Calu3 (cell line): ENCODE results near the gene ZSCAN29. TPM values are rescaled to one million over a fixed set of nuclear protein-coding genes. Genes with fewer than 3 reads are reported as not detected.

Experiments
- Bru-seq: library from RNA; stranded (reverse); fragments of 400-500 nt; gene quantifications from one replicate; lab custom pipeline; 2021; lab: Mats Ljungman, UMichigan
- BruChase-seq, 2 experiments: library from RNA; stranded (reverse); fragments of 400-500 nt; gene quantifications; one replicate each; lab custom pipeline; 2021; lab: Mats Ljungman, UMichigan
- BruUV-seq: library from RNA; stranded (reverse); fragments of 400-500 nt; replicated peaks from 2 replicates; lab custom pipeline; 2021; lab: Mats Ljungman, UMichigan
- CTCF ChIA-PET: fragments of 300-600 bp; sonication (Branson Sonifier 250); formaldehyde crosslinking; loops from one replicate; lab custom pipeline; 2022; ENCODE audit warnings: antibody characterized with exemption; lab: Charles Lee
- DNase-seq: peaks from one replicate; pipeline ENCODE4 v3.0.0; 2022
- H3K27ac Mint-ChIP-seq: one replicate; pipeline ENCODE4 v1.8.0; 2022; ENCODE audit warnings: mixed read lengths; ENCODE audit not compliant: unreplicated experiment
- H3K27me3 Mint-ChIP-seq: one replicate; pipeline ENCODE4 v1.8.0; 2022; ENCODE audit warnings: mixed read lengths; ENCODE audit not compliant: unreplicated experiment
- H3K36me3 Mint-ChIP-seq: one replicate; pipeline ENCODE4 v1.8.0; 2022; ENCODE audit warnings: mild to moderate bottlenecking, moderate library complexity, mixed read lengths; ENCODE audit not compliant: insufficient read depth, unreplicated experiment
- H3K4me1 Mint-ChIP-seq: one replicate; pipeline ENCODE4 v1.8.0; 2022; ENCODE audit warnings: mild to moderate bottlenecking, low read depth, mixed read lengths; ENCODE audit not compliant: unreplicated experiment
- H3K4me3 Mint-ChIP-seq: one replicate; pipeline ENCODE4 v1.8.0; 2022; ENCODE audit warnings: mild to moderate bottlenecking, low read depth, moderate library complexity, mixed read lengths; ENCODE audit not compliant: unreplicated experiment
- H3K9me3 Mint-ChIP-seq: one replicate; pipeline ENCODE4 v1.8.0; 2022; ENCODE audit warnings: low read depth, mixed read lengths; ENCODE audit not compliant: unreplicated experiment
- intact Hi-C: fragments of 100-400 bp; cut with micrococcal nuclease; formaldehyde crosslinking; loops from one replicate; pipeline ENCODE4 v1.10.0; 2022; ENCODE audit not compliant: unreplicated experiment
- long read RNA-seq: library from polyadenylated mRNA; stranded (forward); transcript quantifications from one replicate; pipeline ENCODE4 v2.0.0, GENCODE V29; 2022
- total RNA-seq: library from RNA; stranded (reverse); gene quantifications from 2 replicates; pipeline ENCODE4 v1.2.3, GENCODE V29; 2022
- TF ChIP-seq, protein P1 (sequence below): fragments of 200-600 bp; IDR thresholded peaks from one replicate; pipeline ENCODE4 v1.8.0; 2022; ENCODE audit warnings: antibody characterized with exemption; ENCODE audit not compliant: unreplicated experiment

The ZSCAN29 gene
- total RNA-seq (18.6 and 27.1 TPM in 2 replicates), Bru-seq, nascent RNA (percentile 68 among the genes with signal in this experiment), BruChase-seq, experiment 1, labeled RNA remaining after a 6-hour chase (percentile 83 among the genes with signal in this experiment), BruChase-seq, experiment 2, labeled RNA remaining after a 2-hour chase (percentile 88 among the genes with signal in this experiment)
- long read RNA-seq, partial matches to known transcripts, result 0 of 2 reads
- long read RNA-seq, other reads (novel, unspliced or antisense), result 2 of 2 reads

DNA sequence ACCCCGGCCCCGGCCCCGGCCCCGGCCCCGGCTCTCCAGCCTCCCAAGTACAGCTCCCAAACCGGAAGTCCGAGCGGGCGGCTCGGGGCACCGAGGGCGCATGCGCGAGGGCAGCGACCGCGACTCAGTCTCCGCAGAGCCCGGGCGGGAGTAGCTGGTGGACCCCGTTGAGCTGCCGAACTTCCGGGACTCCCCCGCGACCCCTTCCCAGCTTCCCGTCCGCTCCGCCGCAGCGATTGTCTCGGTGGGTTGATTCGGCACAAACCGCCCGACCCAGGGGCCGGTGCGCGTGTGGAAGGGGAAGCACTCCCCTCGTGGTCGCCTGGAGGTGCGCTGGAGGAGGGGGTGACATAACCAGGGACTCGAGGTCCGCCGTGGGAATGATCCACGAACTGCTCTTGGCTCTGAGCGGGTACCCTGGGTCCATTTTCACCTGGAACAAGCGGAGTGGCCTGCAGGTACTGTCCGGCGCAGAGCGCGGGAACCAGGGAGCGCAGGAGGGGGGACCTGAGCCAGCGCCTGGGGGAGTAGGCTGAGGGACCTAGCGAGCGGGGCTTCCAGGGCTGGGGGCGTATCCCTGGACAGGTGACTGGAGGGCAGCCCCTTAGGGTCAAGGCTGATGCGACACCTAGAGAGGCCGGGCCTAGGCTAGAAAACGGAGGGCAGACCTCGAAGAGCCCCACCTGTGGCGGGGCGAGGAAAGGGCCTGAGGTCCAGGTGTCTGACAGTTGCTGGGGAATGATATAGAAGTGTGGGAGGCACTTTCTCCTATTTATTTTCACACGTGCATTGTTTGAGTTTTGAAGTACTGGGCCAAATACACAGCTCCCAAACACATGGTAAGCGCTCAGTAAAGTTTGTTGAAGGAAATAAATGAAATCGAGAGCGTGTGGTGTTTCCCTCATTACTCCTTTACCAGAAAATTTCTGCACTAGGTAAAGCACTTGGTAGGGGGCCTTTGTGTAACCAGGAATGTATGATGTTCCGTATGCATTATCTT, at the start of gene ZSCAN29, which contains the start of gene TUBGCP4:
Gene ZSCAN29, minus strand, starts transcription at position 69 of the 1,000 bp plus-strand sequence. CDS start 1,130 bp downstream, outside the sequence.
Gene TUBGCP4, plus strand, starts transcription at position 127 of the 1,000 bp plus-strand sequence. Its CDS starts 254 bp downstream, at position 381.
- H3K36me3 Mint-ChIP-seq, result peaks cover 23% of the 10 kb centered on the region
- intact Hi-C loops, result no loop called here
- no TSS peak for BruUV-seq

DNA sequence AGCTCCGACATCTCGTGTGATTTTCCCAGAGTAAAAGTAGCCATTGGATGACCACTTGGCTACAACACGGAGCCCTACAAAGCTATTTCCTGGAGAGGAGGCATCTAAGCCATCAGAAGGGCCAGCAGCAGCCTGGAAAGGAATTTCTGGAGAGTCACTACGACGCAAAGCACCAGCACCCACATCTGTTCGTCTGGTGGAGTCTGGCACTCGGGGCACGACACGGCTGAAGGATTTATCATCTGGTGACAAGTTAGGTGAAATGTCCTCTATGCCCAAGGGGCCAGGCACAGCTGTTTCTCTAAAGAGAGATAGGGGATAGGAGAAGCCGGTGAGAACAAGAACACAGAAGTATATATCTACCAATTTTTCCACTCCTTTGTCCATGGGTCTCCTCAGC, 49.6 kb upstream of the ZSCAN29 start:
- H3K36me3 Mint-ChIP-seq, result peaks cover 14% of the 10 kb centered on the region
- intact Hi-C loops, result no loop called here
- no peaks in the 10 kb centered on the region for H3K4me1 Mint-ChIP-seq
- TF ChIP-seq, protein P1, sequence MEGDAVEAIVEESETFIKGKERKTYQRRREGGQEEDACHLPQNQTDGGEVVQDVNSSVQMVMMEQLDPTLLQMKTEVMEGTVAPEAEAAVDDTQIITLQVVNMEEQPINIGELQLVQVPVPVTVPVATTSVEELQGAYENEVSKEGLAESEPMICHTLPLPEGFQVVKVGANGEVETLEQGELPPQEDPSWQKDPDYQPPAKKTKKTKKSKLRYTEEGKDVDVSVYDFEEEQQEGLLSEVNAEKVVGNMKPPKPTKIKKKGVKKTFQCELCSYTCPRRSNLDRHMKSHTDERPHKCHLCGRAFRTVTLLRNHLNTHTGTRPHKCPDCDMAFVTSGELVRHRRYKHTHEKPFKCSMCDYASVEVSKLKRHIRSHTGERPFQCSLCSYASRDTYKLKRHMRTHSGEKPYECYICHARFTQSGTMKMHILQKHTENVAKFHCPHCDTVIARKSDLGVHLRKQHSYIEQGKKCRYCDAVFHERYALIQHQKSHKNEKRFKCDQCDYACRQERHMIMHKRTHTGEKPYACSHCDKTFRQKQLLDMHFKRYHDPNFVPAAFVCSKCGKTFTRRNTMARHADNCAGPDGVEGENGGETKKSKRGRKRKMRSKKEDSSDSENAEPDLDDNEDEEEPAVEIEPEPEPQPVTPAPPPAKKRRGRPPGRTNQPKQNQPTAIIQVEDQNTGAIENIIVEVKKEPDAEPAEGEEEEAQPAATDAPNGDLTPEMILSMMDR, result no peak
- no peak overlapping the region for H3K4me3 Mint-ChIP-seq
- CTCF ChIA-PET, result no interaction called here
- no peaks in the 10 kb centered on the region for H3K27me3 Mint-ChIP-seq
- no peaks in the 10 kb centered on the region for H3K9me3 Mint-ChIP-seq
- DNase-seq, result no peak
- H3K27ac Mint-ChIP-seq, result no peak overlapping the region
- no TSS peak for BruUV-seq

More for the DNA sequence above, at the start of gene ZSCAN29, which contains the start of gene TUBGCP4:
- DNase-seq, result peak; percentile 79
- Mint-ChIP-seq H3K27ac (peak within 1 kb of the TSS; percentile 36), H3K27me3 (no peaks in the 10 kb centered on the region), H3K4me1 (peaks cover 22% of the 10 kb centered on the region), H3K9me3 (no peaks in the 10 kb centered on the region), H3K4me3 (peak within 1 kb of the TSS; percentile 88)
- CTCF ChIA-PET, result interaction anchor here (0.6 to 0.9 kb wide), 2 partner anchors 11 to 491 kb away, joined by 3 to 7 read pairs; no protein-coding TSS in a partner anchor
- TF ChIP-seq, protein P1, result no peak

DNA sequence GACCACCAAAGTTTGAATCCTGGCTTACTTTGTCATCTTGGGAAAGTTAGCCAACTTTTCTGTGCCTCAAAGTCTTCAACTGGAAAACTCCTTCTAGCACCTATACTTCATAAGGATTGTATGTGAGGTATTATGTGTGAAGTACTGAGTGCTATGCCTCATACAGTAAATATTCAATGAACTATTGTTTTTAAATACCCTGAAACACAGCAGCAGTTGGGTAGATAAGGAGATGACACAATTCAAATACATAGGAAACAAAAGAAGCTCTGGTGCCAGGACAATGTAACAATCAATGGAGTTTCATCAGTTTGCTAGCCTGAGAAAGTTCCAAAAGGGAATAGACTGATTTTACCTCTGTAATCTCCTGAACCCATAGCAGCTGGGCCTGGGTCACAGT, 43.4 kb upstream of the ZSCAN29 start:
- no peaks in the 10 kb centered on the region for H3K27me3 Mint-ChIP-seq
- no TSS peak for BruUV-seq
- TF ChIP-seq, protein P1, result no peak
- H3K36me3 Mint-ChIP-seq, result peaks cover 31% of the 10 kb centered on the region
- no peaks in the 10 kb centered on the region for H3K9me3 Mint-ChIP-seq
- no peak for DNase-seq
- no peaks in the 10 kb centered on the region for H3K4me1 Mint-ChIP-seq
- H3K27ac Mint-ChIP-seq, result no peak overlapping the region
- intact Hi-C loops, result no loop called here
- H3K4me3 Mint-ChIP-seq, result no peak overlapping the region
- CTCF ChIA-PET, result no interaction called here

DNA sequence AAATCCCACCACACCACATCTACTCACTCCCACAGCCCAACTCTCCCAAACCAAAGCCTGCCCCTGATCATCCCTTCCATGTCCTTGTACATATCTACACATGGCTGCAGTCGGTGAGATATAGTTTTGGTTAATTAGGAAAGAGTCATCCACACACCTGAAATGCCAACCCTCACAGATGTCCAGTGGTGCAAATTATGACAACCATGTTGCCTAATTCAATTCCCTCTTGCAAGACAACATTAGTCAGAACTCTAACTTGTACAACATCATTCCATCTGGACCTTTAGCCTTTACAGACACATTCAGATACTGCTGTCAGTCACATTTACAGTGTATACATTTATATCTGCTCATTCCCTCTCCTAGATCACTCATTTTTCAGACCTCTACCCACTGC, 41.3 kb upstream of the ZSCAN29 start:
- H3K27me3 Mint-ChIP-seq, result no peaks in the 10 kb centered on the region
- H3K4me3 Mint-ChIP-seq, result no peak overlapping the region
- TF ChIP-seq, protein P1, result no peak
- no peak for DNase-seq
- CTCF ChIA-PET, result no interaction called here
- BruUV-seq, result no TSS peak
- intact Hi-C loops, result no loop called here
- peaks cover 21% of the 10 kb centered on the region for H3K36me3 Mint-ChIP-seq
- no peaks in the 10 kb centered on the region for H3K4me1 Mint-ChIP-seq
- H3K9me3 Mint-ChIP-seq, result no peaks in the 10 kb centered on the region
- H3K27ac Mint-ChIP-seq, result no peak overlapping the region
